OCI-LY1 (cell line): ENCODE results near the gene GATM.
A peak's percentile ranks its signal among the peaks of the same experiment; 100 is the strongest.

ENCODE experiments used
- H2AFZ ChIP-seq: fragments of 200-600 bp; sonication (generic), shearing (Covaris generic); 2 replicates; pipeline ENCODE4 v1.6.0; 2014; ENCODE audit warnings: antibody characterized with exemption, mild to moderate bottlenecking, low read length
- H3F3A ChIP-seq: fragments of 200-600 bp; sonication (generic), shearing (Covaris generic); 2 replicates; pipeline ENCODE4 v1.6.0; 2014; ENCODE audit warnings: mild to moderate bottlenecking, antibody characterized with exemption, low read length, moderate library complexity; ENCODE audit not compliant: insufficient read depth
- H3K27ac ChIP-seq: fragments of 200-600 bp; sonication (generic); 2 replicates; pipeline ENCODE4 v1.5.1; 2014; ENCODE audit warnings: low read length, mixed run types, mild to moderate bottlenecking, low read depth; ENCODE audit not compliant: poor library complexity, severe bottlenecking
- H3K27me3 ChIP-seq: fragments of 200-600 bp; sonication (generic); 2 replicates; pipeline ENCODE4 v1.6.0; 2014; ENCODE audit warnings: antibody characterized with exemption, mild to moderate bottlenecking, low read length, moderate library complexity; ENCODE audit not compliant: insufficient read depth
- H3K36me3 ChIP-seq: fragments of 200-600 bp; sonication (generic); 2 replicates; pipeline ENCODE4 v1.6.1; 2014; ENCODE audit warnings: mild to moderate bottlenecking, antibody characterized with exemption, low read length, moderate library complexity, mixed read lengths; ENCODE audit not compliant: insufficient read depth
- H3K4me1 ChIP-seq: fragments of 200-600 bp; sonication (generic); 2 replicates; pipeline ENCODE4 v1.5.1; 2014; ENCODE audit warnings: mild to moderate bottlenecking, low read length, moderate library complexity; ENCODE audit not compliant: insufficient read depth, severe bottlenecking
- H3K4me2 ChIP-seq: fragments of 200-600 bp; sonication (generic), shearing (Covaris generic); 2 replicates; pipeline ENCODE4 v1.6.1; 2014; ENCODE audit warnings: low read length
- H3K4me3 ChIP-seq: fragments of 200-600 bp; sonication (generic); 2 replicates; pipeline ENCODE4 v1.5.1; 2014; ENCODE audit warnings: low read length, low read depth, mild to moderate bottlenecking, mixed read lengths; ENCODE audit not compliant: poor library complexity, severe bottlenecking
- H3K79me2 ChIP-seq: fragments of 200-600 bp; shearing (Covaris generic); 2 replicates; pipeline ENCODE4 v1.6.1; 2016; ENCODE audit warnings: mixed run types, low read length, mixed read lengths; ENCODE audit not compliant: insufficient read depth
- H3K9ac ChIP-seq: fragments of 200-600 bp; sonication (generic), shearing (Covaris generic); 2 replicates; pipeline ENCODE4 v1.6.1; 2014; ENCODE audit warnings: mild to moderate bottlenecking, low read length, mixed read lengths
- H3K9me2 ChIP-seq: fragments of 200-600 bp; sonication (generic), shearing (Covaris generic); 2 replicates; pipeline ENCODE4 v1.6.1; 2014; ENCODE audit warnings: low read depth, mild to moderate bottlenecking, low read length, mixed read lengths
- H3K9me3 ChIP-seq: fragments of 200-600 bp; shearing (Covaris generic); 2 replicates; pipeline ENCODE4 v1.6.1; 2014; ENCODE audit warnings: low read length, mixed read lengths
- H4K20me1 ChIP-seq: fragments of 200-600 bp; sonication (generic), shearing (Covaris generic); 2 replicates; pipeline ENCODE4 v1.6.0; 2016; ENCODE audit warnings: mild to moderate bottlenecking, low read length; ENCODE audit not compliant: insufficient read depth
- CTCF ChIP-seq: fragments of 200-600 bp; sonication (generic), shearing (Covaris generic); IDR thresholded peaks from 2 replicates; pipeline ENCODE4 v1.5.1; 2017; ENCODE audit warnings: mild to moderate bottlenecking, antibody characterized with exemption, low read length, moderate library complexity, mixed read lengths
- EZH2 ChIP-seq: fragments of 200-600 bp; sonication (generic), shearing (Covaris generic); IDR thresholded peaks from 2 replicates; pipeline ENCODE4 v1.8.0; 2017; ENCODE audit warnings: borderline replicate concordance, mixed run types, mild to moderate bottlenecking, antibody characterized with exemption, low read length, moderate library complexity, mixed read lengths

The GATM gene

GRCh38 chr15:45409596-45409995, 31.3 kb upstream of the GATM start:
- Histone ChIP-seq H3K36me3 (peaks cover 81% of the 10 kb centered on the region), H4K20me1 (no peaks in the 10 kb centered on the region), H3K27ac (no peak overlapping the region), H3K79me2 (no peaks in the 10 kb centered on the region), H3K4me3 (no peak overlapping the region), H3K4me2 (no peak overlapping the region), H3K9me3 (no peaks in the 10 kb centered on the region), H3F3A (no peaks in the 10 kb centered on the region), H3K9ac (no peak overlapping the region), H3K4me1 (peaks cover 8% of the 10 kb centered on the region), H2AFZ (no peak overlapping the region), H3K27me3 (no peaks in the 10 kb centered on the region), H3K9me2 (no peaks in the 10 kb centered on the region)
- no peak for TF ChIP-seq CTCF
- no peak for TF ChIP-seq EZH2

GRCh38 chr15:45407786-45408185, 29.4 kb upstream of the GATM start:
- H3K4me2 ChIP-seq, result no peak overlapping the region
- no peak overlapping the region for H3K4me3 ChIP-seq
- H2AFZ ChIP-seq, result no peak overlapping the region
- H3K79me2 ChIP-seq, result peaks cover 10% of the 10 kb centered on the region
- H4K20me1 ChIP-seq, result no peaks in the 10 kb centered on the region
- no peak overlapping the region for H3K27ac ChIP-seq
- peaks cover 19% of the 10 kb centered on the region for H3K4me1 ChIP-seq
- H3F3A ChIP-seq, result no peaks in the 10 kb centered on the region
- TF ChIP-seq EZH2 (no peak), CTCF (no peak)
- H3K9ac ChIP-seq, result no peak overlapping the region
- H3K27me3 ChIP-seq, result no peaks in the 10 kb centered on the region
- H3K9me2 ChIP-seq, result no peaks in the 10 kb centered on the region
- peaks cover 63% of the 10 kb centered on the region for H3K36me3 ChIP-seq
- H3K9me3 ChIP-seq, result no peaks in the 10 kb centered on the region

- no peak for TF ChIP-seq CTCF
- no peak for TF ChIP-seq EZH2
- Histone ChIP-seq H3K27ac (no peak overlapping the region), H3K9me2 (no peaks in the 10 kb centered on the region), H3K4me3 (peak overlapping the region; percentile 84), H2AFZ (no peak overlapping the region), H3K4me1 (peaks cover 29% of the 10 kb centered on the region), H3K9ac (peak overlapping the region; percentile 84), H3K36me3 (peaks cover 22% of the 10 kb centered on the region; the same call in 1 of the 2 replicates), H3K27me3 (no peaks in the 10 kb centered on the region), H4K20me1 (no peaks in the 10 kb centered on the region), H3F3A (0 out of 2 replicates have a peak, but pooled peaks cover 7% of the 10 kb centered on the region), H3K79me2 (peaks cover 10% of the 10 kb centered on the region), H3K9me3 (no peaks in the 10 kb centered on the region), H3K4me2 (peak overlapping the region; percentile 83)
These were observed 24.9 kb upstream of the GATM start for GRCh38 chr15:45402955-45403877.
